ENCODE results near the gene NFYB. TPM values are rescaled to one million over a fixed set of nuclear protein-coding genes. Genes with fewer than 3 reads are reported as not detected.
"Not testable (repeated sequence)": the region's sequence is repeated elsewhere in the genome, so short reads cannot be mapped to it uniquely, and the experiment has no call there.

Gene NFYB
- total RNA-seq, 1 donor from 2014 or later, result 19.7 TPM

- Mint-ChIP-seq H3K27me3 (ENCODE audit: unreplicated experiment) (no peaks in the 10 kb centered on the region), H3K4me1 (ENCODE audit: unreplicated experiment) (no peaks in the 10 kb centered on the region), H3K9me3 (ENCODE audit: unreplicated experiment) (no peaks in the 10 kb centered on the region), H3K36me3 (ENCODE audit: low read depth, unreplicated experiment) (no peaks in the 10 kb centered on the region), H3K4me3 (ENCODE audit: unreplicated experiment) (no peak overlapping the region), H3K27ac (ENCODE audit: unreplicated experiment) (no peak overlapping the region)
- DNase-seq (ENCODE audit: low spot score), result no peak
- TF ChIP-seq CTCF (IDR thresholded peaks at IDR 0.05; ENCODE audit: unreplicated experiment), result no peak
Measured at GRCh38 chr12:104167519-104168458, 29.8 kb upstream of the NFYB start.

- Mint-ChIP-seq H3K4me1 (ENCODE audit: unreplicated experiment) (no peaks in the 10 kb centered on the region), H3K27me3 (ENCODE audit: unreplicated experiment) (no peaks in the 10 kb centered on the region), H3K9me3 (ENCODE audit: unreplicated experiment) (no peaks in the 10 kb centered on the region), H3K4me3 (ENCODE audit: unreplicated experiment) (no peak overlapping the region), H3K36me3 (ENCODE audit: low read depth, unreplicated experiment) (no peaks in the 10 kb centered on the region), H3K27ac (ENCODE audit: unreplicated experiment) (no peak overlapping the region)
- TF ChIP-seq CTCF (IDR thresholded peaks at IDR 0.05; ENCODE audit: unreplicated experiment), result no peak
- no peak for DNase-seq (ENCODE audit: low spot score)
Measured at GRCh38 chr12:104166465-104166864, 28.5 kb upstream of the NFYB start.

GRCh38 chr12:104165801-104166200, 27.8 kb upstream of the NFYB start:
- Mint-ChIP-seq H3K9me3 (ENCODE audit: unreplicated experiment) (no peaks in the 10 kb centered on the region), H3K27ac (ENCODE audit: unreplicated experiment) (no peak overlapping the region), H3K27me3 (ENCODE audit: unreplicated experiment) (no peaks in the 10 kb centered on the region), H3K4me3 (ENCODE audit: unreplicated experiment) (no peak overlapping the region), H3K36me3 (ENCODE audit: low read depth, unreplicated experiment) (no peaks in the 10 kb centered on the region), H3K4me1 (ENCODE audit: unreplicated experiment) (no peaks in the 10 kb centered on the region)
- no peak for DNase-seq (ENCODE audit: low spot score)
- TF ChIP-seq CTCF (IDR thresholded peaks at IDR 0.05; ENCODE audit: unreplicated experiment), result no peak

- Mint-ChIP-seq H3K9me3 (ENCODE audit: unreplicated experiment) (no peaks in the 10 kb centered on the region), H3K4me3 (ENCODE audit: unreplicated experiment) (no peak overlapping the region), H3K27ac (ENCODE audit: unreplicated experiment) (no peak overlapping the region), H3K4me1 (ENCODE audit: unreplicated experiment) (no peaks in the 10 kb centered on the region), H3K27me3 (ENCODE audit: unreplicated experiment) (no peaks in the 10 kb centered on the region), H3K36me3 (ENCODE audit: low read depth, unreplicated experiment) (no peaks in the 10 kb centered on the region)
- no peak for DNase-seq (ENCODE audit: low spot score)
- no peak for TF ChIP-seq CTCF (IDR thresholded peaks at IDR 0.05; ENCODE audit: unreplicated experiment)
Measured at GRCh38 chr12:104164634-104165033, 26.6 kb upstream of the NFYB start.

GRCh38 chr12:104163631-104164030, 25.6 kb upstream of the NFYB start:
- H3K36me3 Mint-ChIP-seq (ENCODE audit: low read depth, unreplicated experiment), result no peaks in the 10 kb centered on the region
- TF ChIP-seq CTCF (IDR thresholded peaks at IDR 0.05; ENCODE audit: unreplicated experiment), result no peak
- DNase-seq (ENCODE audit: low spot score), result no peak
- no peak overlapping the region for H3K4me3 Mint-ChIP-seq (ENCODE audit: unreplicated experiment)
- H3K27ac Mint-ChIP-seq (ENCODE audit: unreplicated experiment), result no peak overlapping the region
- no peaks in the 10 kb centered on the region for H3K4me1 Mint-ChIP-seq (ENCODE audit: unreplicated experiment)
- peaks cover under 1% of the 10 kb centered on the region for H3K27me3 Mint-ChIP-seq (ENCODE audit: unreplicated experiment)
- no peaks in the 10 kb centered on the region for H3K9me3 Mint-ChIP-seq (ENCODE audit: unreplicated experiment)

GRCh38 chr12:104163028-104163427, 25.0 kb upstream of the NFYB start:
- not testable (repeated sequence) for H3K4me1 Mint-ChIP-seq (ENCODE audit: unreplicated experiment); H3K27me3 Mint-ChIP-seq (ENCODE audit: unreplicated experiment); H3K4me3 Mint-ChIP-seq (ENCODE audit: unreplicated experiment); H3K27ac Mint-ChIP-seq (ENCODE audit: unreplicated experiment); H3K36me3 Mint-ChIP-seq (ENCODE audit: low read depth, unreplicated experiment); H3K9me3 Mint-ChIP-seq (ENCODE audit: unreplicated experiment); DNase-seq (ENCODE audit: low spot score)

Data from endothelial cell (in vitro differentiated cells).